Measurements from ENCODE around the gene GRIK1. TPM values are rescaled to one million over a fixed set of nuclear protein-coding genes. Genes with fewer than 3 reads are reported as not detected.

Gene GRIK1
- polyA plus RNA-seq, 1 donor (not counting 4 experiments of a cell fraction or from before 2014, with no cell fraction given) = not detected

DNA sequence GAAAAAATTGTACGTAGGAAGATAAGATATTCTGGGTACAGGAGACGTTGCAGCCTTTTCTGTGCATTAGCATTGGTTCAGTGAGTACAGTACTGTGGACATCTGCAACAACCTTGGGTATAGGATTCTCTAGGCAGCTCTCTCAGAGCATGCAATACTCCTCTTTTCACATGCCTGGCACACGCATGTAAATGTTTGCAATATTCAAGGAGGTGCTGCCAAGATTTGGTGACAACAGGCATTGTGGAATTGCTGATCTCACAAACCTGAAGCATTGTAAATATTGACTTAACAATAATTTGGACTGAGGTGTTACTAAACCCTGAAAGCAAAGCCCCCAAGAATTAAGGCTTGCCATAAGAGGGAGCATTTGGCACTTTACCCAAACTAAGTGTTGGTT lies 126.8 kb downstream of the GRIK1 start:
- H3K27ac ChIP-seq (ENCODE audit: control insufficient read depth, insufficient read depth, low read length) = no peak overlapping the region
- no peak overlapping the region for H3K9ac ChIP-seq (ENCODE audit: control insufficient read depth, extremely low read depth, insufficient read depth, low read length)
- TF ChIP-seq, protein P1, sequence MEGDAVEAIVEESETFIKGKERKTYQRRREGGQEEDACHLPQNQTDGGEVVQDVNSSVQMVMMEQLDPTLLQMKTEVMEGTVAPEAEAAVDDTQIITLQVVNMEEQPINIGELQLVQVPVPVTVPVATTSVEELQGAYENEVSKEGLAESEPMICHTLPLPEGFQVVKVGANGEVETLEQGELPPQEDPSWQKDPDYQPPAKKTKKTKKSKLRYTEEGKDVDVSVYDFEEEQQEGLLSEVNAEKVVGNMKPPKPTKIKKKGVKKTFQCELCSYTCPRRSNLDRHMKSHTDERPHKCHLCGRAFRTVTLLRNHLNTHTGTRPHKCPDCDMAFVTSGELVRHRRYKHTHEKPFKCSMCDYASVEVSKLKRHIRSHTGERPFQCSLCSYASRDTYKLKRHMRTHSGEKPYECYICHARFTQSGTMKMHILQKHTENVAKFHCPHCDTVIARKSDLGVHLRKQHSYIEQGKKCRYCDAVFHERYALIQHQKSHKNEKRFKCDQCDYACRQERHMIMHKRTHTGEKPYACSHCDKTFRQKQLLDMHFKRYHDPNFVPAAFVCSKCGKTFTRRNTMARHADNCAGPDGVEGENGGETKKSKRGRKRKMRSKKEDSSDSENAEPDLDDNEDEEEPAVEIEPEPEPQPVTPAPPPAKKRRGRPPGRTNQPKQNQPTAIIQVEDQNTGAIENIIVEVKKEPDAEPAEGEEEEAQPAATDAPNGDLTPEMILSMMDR (optimal IDR thresholded peaks at IDR 0.05 in 1 of 3, IDR thresholded peaks at IDR 0.05 in 1 of 3, conservative IDR thresholded peaks at IDR 0.05 in 1 of 3; ENCODE audit: extremely low read depth in 1 of 3, insufficient read depth in 2 of 3, low read length in 3 of 3) = no peak
- H2AFZ ChIP-seq (ENCODE audit: control insufficient read depth, low read length) = no peak overlapping the region
- no peak overlapping the region for H3K4me3 ChIP-seq (ENCODE audit: control insufficient read depth in 2 of 3, extremely low read depth in 1 of 3, insufficient read depth in 2 of 3, low read depth in 1 of 3, low read length in 3 of 3)
- H3K27me3 ChIP-seq (ENCODE audit: control insufficient read depth, extremely low read depth, insufficient read depth, low read length) = no peaks in the 10 kb centered on the region
- H3K36me3 ChIP-seq (ENCODE audit: control insufficient read depth in 2 of 2, extremely low read depth in 1 of 2, insufficient read depth in 2 of 2, low read length in 2 of 2) = no peaks in the 10 kb centered on the region
- no peaks in the 10 kb centered on the region for H3K9me1 ChIP-seq (ENCODE audit: control insufficient read depth, extremely low read depth, insufficient read depth, low read length)
- FAIRE-seq (no peak), DNase-seq (ENCODE audit: low read depth, low spot score) (no peak)
- dilution Hi-C loops (cut with MboI; ENCODE audit: extremely low pct_ligation_motif_present, low sequenced_read_pairs) = no loop called here
- no peaks in the 10 kb centered on the region for H3K9me3 ChIP-seq (ENCODE audit: control insufficient read depth, low read depth, low read length)
- H4K20me1 ChIP-seq (ENCODE audit: control insufficient read depth, extremely low read depth, insufficient read depth, low read length) = no peaks in the 10 kb centered on the region
- H3K4me1 ChIP-seq (ENCODE audit: control insufficient read depth, extremely low read depth, insufficient read depth, low read length) = no peaks in the 10 kb centered on the region
- no peaks in the 10 kb centered on the region for H3K79me2 ChIP-seq (ENCODE audit: control insufficient read depth, insufficient read depth, low read length)
- H3K4me2 ChIP-seq (ENCODE audit: control insufficient read depth, extremely low read depth, insufficient read depth, low read depth, low read length) = no peak overlapping the region

- H3K4me3 ChIP-seq (ENCODE audit: control insufficient read depth in 2 of 3, extremely low read depth in 1 of 3, insufficient read depth in 2 of 3, low read depth in 1 of 3, low read length in 3 of 3) = no peak overlapping the region
- H3K4me2 ChIP-seq (ENCODE audit: control insufficient read depth, extremely low read depth, insufficient read depth, low read depth, low read length) = no peak overlapping the region
- no peak for DNase-seq (ENCODE audit: low read depth, low spot score)
- no peak overlapping the region for H3K9ac ChIP-seq (ENCODE audit: control insufficient read depth, extremely low read depth, insufficient read depth, low read length)
- FAIRE-seq = no peak
- no peaks in the 10 kb centered on the region for H3K36me3 ChIP-seq (ENCODE audit: control insufficient read depth in 2 of 2, extremely low read depth in 1 of 2, insufficient read depth in 2 of 2, low read length in 2 of 2)
- H3K9me3 ChIP-seq (ENCODE audit: control insufficient read depth, low read depth, low read length) = no peaks in the 10 kb centered on the region
- no peaks in the 10 kb centered on the region for H3K79me2 ChIP-seq (ENCODE audit: control insufficient read depth, insufficient read depth, low read length)
- no peak overlapping the region for H2AFZ ChIP-seq (ENCODE audit: control insufficient read depth, low read length)
- dilution Hi-C loops (cut with MboI; ENCODE audit: extremely low pct_ligation_motif_present, low sequenced_read_pairs) = no loop called here
- no peaks in the 10 kb centered on the region for H4K20me1 ChIP-seq (ENCODE audit: control insufficient read depth, extremely low read depth, insufficient read depth, low read length)
- no peaks in the 10 kb centered on the region for H3K4me1 ChIP-seq (ENCODE audit: control insufficient read depth, extremely low read depth, insufficient read depth, low read length)
- TF ChIP-seq, protein P1 (optimal IDR thresholded peaks at IDR 0.05 in 1 of 3, IDR thresholded peaks at IDR 0.05 in 1 of 3, conservative IDR thresholded peaks at IDR 0.05 in 1 of 3; ENCODE audit: extremely low read depth in 1 of 3, insufficient read depth in 2 of 3, low read length in 3 of 3) = no peak
- no peak for TF ChIP-seq EZH2 (IDR thresholded peaks at IDR 0.05; ENCODE audit: low read length)
- no peaks in the 10 kb centered on the region for H3K27me3 ChIP-seq (ENCODE audit: control insufficient read depth, extremely low read depth, insufficient read depth, low read length)
- H3K9me1 ChIP-seq (ENCODE audit: control insufficient read depth, extremely low read depth, insufficient read depth, low read length) = no peaks in the 10 kb centered on the region
- H3K27ac ChIP-seq (ENCODE audit: control insufficient read depth, insufficient read depth, low read length) = no peak overlapping the region
Measured at GRCh38 chr21:29810871-29811270, 128.9 kb downstream of the GRIK1 start.

All from keratinocyte (primary cell).